Endothelial cell of umbilical vein (primary cell): ENCODE data around the gene PHLPP1. TPM values are rescaled to one million over a fixed set of nuclear protein-coding genes. Genes with fewer than 3 reads are reported as not detected.

Experiments
- BruUV-seq: library from RNA; stranded (reverse); fragments of 400-500 nt; replicated peaks from 2 replicates; lab custom pipeline; 2021; lab: Mats Ljungman, UMichigan
- CTCF ChIA-PET: fragments of 300-600, 350-600 bp; sonication (Branson Sonifier 250); formaldehyde crosslinking; loops from one replicate; lab custom pipeline; 2021; ENCODE audit warnings: antibody characterized with exemption, inconsistent platforms; lab: Charles Lee
- POLR2A ChIA-PET: fragments of 300-600, 350-600 bp; sonication (Branson Sonifier 250); formaldehyde crosslinking; loops from one replicate; lab custom pipeline; 2021; ENCODE audit warnings: antibody characterized with exemption, inconsistent platforms; lab: Charles Lee
- DNase-seq: peaks from one replicate; pipeline ENCODE4 v3.0.0-alpha.2; 2011; ENCODE audit warnings: low read depth, low spot score
- FAIRE-seq: peaks from 2 replicates; lab custom pipeline; 2011; peaks lifted over from hg19 to GRCh38; lab: Jason Lieb, UNC
- H2AFZ ChIP-seq: 2 replicates; pipeline ENCODE4 v1.6.0; 2012; ENCODE audit warnings: low read depth, low read length, control low read depth, inconsistent platforms
- H3K27ac ChIP-seq: 2 replicates; pipeline ENCODE4 v1.5.1; 2011; ENCODE audit warnings: low read depth, mild to moderate bottlenecking, control low read depth, low read length, moderate library complexity; ENCODE audit not compliant: insufficient read depth
- H3K27me3 ChIP-seq, 2 experiments: 2 replicates each; pipeline versions ENCODE4 v1.6.0 to v1.6.1; 2011; ENCODE audit warnings: low read length in 2 of 2, mixed read lengths in 1 of 2; ENCODE audit not compliant: control insufficient read depth in 2 of 2, insufficient read depth in 2 of 2
- H3K36me3 ChIP-seq, 2 experiments: 2 replicates in 1 of 2; 3 replicates in 1 of 2; pipeline ENCODE4 v1.5.1; 2011; ENCODE audit warnings: low read length in 2 of 2, mild to moderate bottlenecking in 1 of 2, moderate library complexity in 1 of 2; ENCODE audit not compliant: control insufficient read depth in 2 of 2, insufficient read depth in 2 of 2; ENCODE audit errors: extremely low read depth in 1 of 2
- H3K4me1 ChIP-seq: 3 replicates; pipeline ENCODE4 v1.5.1; 2011; ENCODE audit warnings: mild to moderate bottlenecking, low read length; ENCODE audit not compliant: control insufficient read depth, insufficient read depth; ENCODE audit errors: extremely low read depth
- H3K4me2 ChIP-seq: 2 replicates; pipeline ENCODE4 v1.6.1; 2011; ENCODE audit warnings: low read length, control low read depth, mixed read lengths; ENCODE audit not compliant: insufficient read depth
- H3K4me3 ChIP-seq, 3 experiments: fragments of 200-600 bp in 1 of 3; sonication (generic), shearing (Covaris generic) in 1 of 3; replicated peaks in 1 of 3; 2 replicates each; pipeline ENCODE4 v1.5.1; 2011 to 2016; ENCODE audit warnings: control low read depth in 3 of 3, low read length in 3 of 3, mild to moderate bottlenecking in 2 of 3, inconsistent platforms in 1 of 3, low read depth in 1 of 3, moderate library complexity in 1 of 3; ENCODE audit not compliant: insufficient read depth in 1 of 3
- H3K79me2 ChIP-seq: 2 replicates; pipeline ENCODE4 v1.6.0; 2012; ENCODE audit warnings: low read length, inconsistent platforms; ENCODE audit not compliant: control insufficient read depth, insufficient read depth
- H3K9ac ChIP-seq: replicated peaks from 2 replicates; pipeline ENCODE3; 2011; ENCODE audit warnings: low read length, control low read depth; ENCODE audit not compliant: insufficient read depth; ENCODE audit errors: extremely low read depth
- H3K9me1 ChIP-seq: replicated peaks from 3 replicates; pipeline ENCODE4 v1.6.0; 2011; ENCODE audit warnings: mild to moderate bottlenecking, low read length; ENCODE audit not compliant: control insufficient read depth, insufficient read depth; ENCODE audit errors: extremely low read depth
- H3K9me3 ChIP-seq: replicated peaks from 2 replicates; pipeline ENCODE4 v1.5.1; 2012; ENCODE audit warnings: low read length, inconsistent platforms; ENCODE audit not compliant: control insufficient read depth, insufficient read depth
- H4K20me1 ChIP-seq: replicated peaks from 2 replicates; pipeline ENCODE3; 2011; ENCODE audit warnings: mild to moderate bottlenecking, low read length; ENCODE audit not compliant: control insufficient read depth, insufficient read depth; ENCODE audit errors: extremely low read depth
- CTCF ChIP-seq, 2 donors: IDR thresholded peaks; 1 replicate in 1 of 2; 2 replicates in 1 of 2; pipeline ENCODE4 v1.5.1; 2011; ENCODE audit warnings: low read length in 2 of 2, mild to moderate bottlenecking in 2 of 2, moderate library complexity in 2 of 2, control low read depth in 1 of 2, inconsistent platforms in 1 of 2, low read depth in 1 of 2; ENCODE audit not compliant: insufficient read depth in 1 of 2; ENCODE audit errors: extremely low read depth in 1 of 2
- EZH2 ChIP-seq: IDR thresholded peaks from 2 replicates; pipeline ENCODE4 v1.6.1; 2012; ENCODE audit warnings: borderline replicate concordance, low read depth, mild to moderate bottlenecking, moderate library complexity, low read length, inconsistent platforms; ENCODE audit not compliant: severe bottlenecking
- FOS ChIP-seq: IDR thresholded peaks from 2 replicates; pipeline ENCODE4 v1.6.1; 2011; ENCODE audit warnings: mild to moderate bottlenecking, low read length, moderate library complexity, borderline replicate concordance; ENCODE audit not compliant: insufficient read depth
- GATA2 ChIP-seq: IDR thresholded peaks from 2 replicates; pipeline ENCODE4 v1.7.0; 2011; ENCODE audit warnings: low read depth, mild to moderate bottlenecking, moderate library complexity, mixed read lengths, low read length; ENCODE audit not compliant: insufficient read length, insufficient read depth
- JUN ChIP-seq: IDR thresholded peaks from 2 replicates; pipeline ENCODE4 v1.6.1; 2011; ENCODE audit warnings: borderline replicate concordance, low read depth; ENCODE audit not compliant: insufficient read length, insufficient read depth
- MYC ChIP-seq: IDR thresholded peaks from one replicate; pipeline ENCODE4 v1.6.1; 2011; ENCODE audit warnings: mild to moderate bottlenecking, low read depth, low read length
- POLR2A ChIP-seq: IDR thresholded peaks from 2 replicates; pipeline ENCODE4 v1.6.1; 2012; ENCODE audit warnings: low read depth, mild to moderate bottlenecking, control low read depth, low read length
- POLR2AphosphoS5 ChIP-seq: IDR thresholded peaks from 2 replicates; pipeline ENCODE4 v1.6.1; 2012; ENCODE audit warnings: low read depth, mild to moderate bottlenecking, control low read depth, low read length, moderate library complexity; ENCODE audit not compliant: insufficient read depth
- dilution Hi-C: fragments of 300-500 bp; cut with MboI; formaldehyde crosslinking; loops from one replicate; pipeline ENCODE4 v1.15.0; 2019; ENCODE audit warnings: low sequenced_read_pairs; ENCODE audit not compliant: extremely low pct_ligation_motif_present
- intact Hi-C: fragments of 100-400 bp; cut with micrococcal nuclease; formaldehyde crosslinking; loops from one replicate; pipeline ENCODE4 v1.10.0; 2022
- polyA plus RNA-seq, 4 experiments: library from polyadenylated mRNA; depleted of rRNA in 3 of 4; stranded (reverse) in 3 of 4; unstranded in 1 of 4; fragments of >200 nt; gene quantifications; 2 replicates each; pipeline versions ENCODE4 v1.2.1 to v1.2.3, GENCODE V29; 2011 to 2012; ENCODE audit warnings: missing spikeins in 1 of 4
- total RNA-seq: library from RNA; stranded (reverse); gene quantifications from 2 replicates; pipeline ENCODE4 v1.2.3, GENCODE V29; 2021
- TF ChIP-seq, protein P1 (sequence below): IDR thresholded peaks from 2 replicates; pipeline ENCODE4 v1.6.1; 2011; ENCODE audit not compliant: insufficient read depth, insufficient read length

Gene PHLPP1
- total and polyA plus RNA-seq, 2 donors (not counting 3 experiments of a cell fraction or from before 2014, with no cell fraction given): 4.0 to 10.8 TPM

DNA sequence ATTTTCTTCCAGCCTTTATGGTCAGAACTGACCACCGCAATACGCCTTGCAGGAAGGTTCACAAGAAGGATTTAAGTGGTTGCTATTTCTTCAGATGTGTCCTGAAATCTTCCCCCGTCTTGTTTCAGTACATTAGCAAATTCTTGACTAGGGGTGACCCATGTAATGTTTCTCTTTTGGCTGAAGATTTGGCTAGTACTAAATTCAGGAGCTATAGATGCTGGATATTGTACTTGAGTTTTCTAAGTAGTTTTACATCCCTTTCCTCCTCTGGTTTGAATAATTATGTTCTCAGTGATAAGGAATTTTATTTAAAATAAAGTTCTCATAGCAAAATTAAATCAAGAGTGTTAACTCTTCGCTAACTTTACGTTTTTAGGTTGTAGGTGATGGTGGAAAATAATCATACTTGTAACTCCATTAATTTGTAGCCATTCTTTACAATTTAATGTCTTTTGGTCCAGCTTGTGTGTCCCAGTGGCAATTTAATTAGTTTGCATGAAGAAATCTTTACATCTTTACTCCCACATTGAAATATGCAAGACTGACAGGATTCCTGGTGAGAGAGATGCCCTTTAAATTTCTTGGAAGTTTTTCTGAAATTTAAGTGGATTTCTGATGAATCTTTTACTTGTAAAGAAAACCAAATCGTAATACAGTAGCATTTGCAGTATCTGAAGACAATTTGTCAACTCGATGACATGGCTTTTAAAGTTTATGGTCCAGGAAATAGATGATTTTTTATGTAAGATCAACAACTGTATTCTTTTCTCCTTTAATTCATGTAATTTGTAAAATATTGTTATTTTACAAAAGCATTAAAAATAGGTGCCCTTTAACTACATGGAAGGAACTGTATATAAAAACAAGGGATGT, 2.8 kb downstream of the PHLPP1 start:
- Histone ChIP-seq H3K4me2 (peak overlapping the region; percentile 91), H2AFZ (no peak overlapping the region), H3K36me3 (no peaks in the 10 kb centered on the region), H3K9ac (no peak overlapping the region), H3K27me3 (no peaks in the 10 kb centered on the region), H4K20me1 (no peaks in the 10 kb centered on the region), H3K4me3 (peak overlapping the region in 2 of 3 experiments; percentile 76 to 79), H3K9me1 (no peaks in the 10 kb centered on the region), H3K27ac (no peak overlapping the region), H3K4me1 (peaks cover 20% of the 10 kb centered on the region), H3K79me2 (no peaks in the 10 kb centered on the region), H3K9me3 (no peaks in the 10 kb centered on the region)
- POLR2A ChIA-PET: interaction anchor here (0.9 kb wide), 1 partner anchor 69 kb away, joined by 9 read pairs; no protein-coding TSS in a partner anchor
- BruUV-seq: no TSS peak
- peak; percentile 45 for DNase-seq
- dilution Hi-C loops: no loop called here
- CTCF ChIA-PET: interaction anchor here (1.0 to 6.7 kb wide), 13 partner anchors 22 to 721 kb away, joined by 3 to 169 read pairs (median 4); no protein-coding TSS in a partner anchor
- FAIRE-seq: no peak
- intact Hi-C loops: loop anchor here (5.0 kb wide), 3 partner anchors 104 to 219 kb away; partner anchors contain the start of gene ZCCHC2
- TF ChIP-seq FOS: no peak
- TF ChIP-seq GATA2: no peak
- TF ChIP-seq MYC: no peak
- TF ChIP-seq, protein P1, sequence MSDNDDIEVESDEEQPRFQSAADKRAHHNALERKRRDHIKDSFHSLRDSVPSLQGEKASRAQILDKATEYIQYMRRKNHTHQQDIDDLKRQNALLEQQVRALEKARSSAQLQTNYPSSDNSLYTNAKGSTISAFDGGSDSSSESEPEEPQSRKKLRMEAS: no peak
- no peak for TF ChIP-seq EZH2
- TF ChIP-seq POLR2A: no peak
- no peak for TF ChIP-seq POLR2AphosphoS5
- no peak for TF ChIP-seq CTCF (IDR thresholded peaks at IDR 0.05; ENCODE audit: extremely low read depth in 1 of 2, insufficient read depth in 1 of 2, low read depth in 1 of 2, low read length in 2 of 2)
- no peak for TF ChIP-seq JUN
